ENCODE results near the gene PITPNB. TPM values are rescaled to one million over a fixed set of nuclear protein-coding genes. Genes with fewer than 3 reads are reported as not detected.

The PITPNB gene
- total and polyA plus RNA-seq, 2 of the 13 experiments (the other 11 are each of a cell fraction or from before 2014, with no cell fraction given) = 17.0 to 30.1 TPM

DNA sequence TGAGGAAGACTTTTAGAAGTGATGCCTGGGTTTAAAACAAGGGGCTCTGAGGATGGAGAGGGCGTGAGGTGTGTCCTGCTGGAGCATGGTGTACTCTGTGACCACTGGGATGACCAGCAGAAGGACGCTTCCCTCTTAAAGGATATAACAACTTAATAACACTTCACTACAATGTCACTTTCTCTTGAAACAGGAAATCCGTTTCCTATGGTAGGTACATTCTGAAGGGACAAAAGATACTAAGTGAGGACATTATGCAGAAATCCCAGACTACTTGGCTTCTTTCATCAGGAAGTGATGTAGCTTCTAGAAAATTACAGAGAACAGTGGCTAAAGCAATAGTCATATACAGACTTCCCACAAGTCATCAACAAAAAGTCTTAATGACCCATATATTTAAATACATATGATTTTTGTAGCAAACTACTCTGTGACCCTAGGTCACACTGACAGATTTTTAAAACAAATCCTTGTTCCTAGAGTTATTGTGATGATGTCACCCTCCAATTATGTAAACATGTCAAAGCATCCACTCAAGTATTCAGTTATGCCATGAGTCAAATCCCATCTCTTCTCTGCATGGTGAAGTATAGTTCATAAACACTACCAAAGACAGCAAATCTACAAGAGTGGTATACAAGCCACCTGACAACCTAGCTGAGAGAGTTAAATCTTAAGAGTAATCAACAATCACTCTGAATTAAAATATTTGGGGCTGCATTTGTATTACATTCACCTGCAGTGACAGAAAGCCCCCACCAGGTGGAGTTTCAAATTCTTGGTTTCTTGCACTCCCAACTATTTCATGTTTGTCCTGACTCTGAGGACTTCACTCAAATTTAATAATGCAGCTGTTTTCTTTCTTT lies 32.8 kb downstream of the PITPNB start (continued):
- TF ChIP-seq, protein P1, sequence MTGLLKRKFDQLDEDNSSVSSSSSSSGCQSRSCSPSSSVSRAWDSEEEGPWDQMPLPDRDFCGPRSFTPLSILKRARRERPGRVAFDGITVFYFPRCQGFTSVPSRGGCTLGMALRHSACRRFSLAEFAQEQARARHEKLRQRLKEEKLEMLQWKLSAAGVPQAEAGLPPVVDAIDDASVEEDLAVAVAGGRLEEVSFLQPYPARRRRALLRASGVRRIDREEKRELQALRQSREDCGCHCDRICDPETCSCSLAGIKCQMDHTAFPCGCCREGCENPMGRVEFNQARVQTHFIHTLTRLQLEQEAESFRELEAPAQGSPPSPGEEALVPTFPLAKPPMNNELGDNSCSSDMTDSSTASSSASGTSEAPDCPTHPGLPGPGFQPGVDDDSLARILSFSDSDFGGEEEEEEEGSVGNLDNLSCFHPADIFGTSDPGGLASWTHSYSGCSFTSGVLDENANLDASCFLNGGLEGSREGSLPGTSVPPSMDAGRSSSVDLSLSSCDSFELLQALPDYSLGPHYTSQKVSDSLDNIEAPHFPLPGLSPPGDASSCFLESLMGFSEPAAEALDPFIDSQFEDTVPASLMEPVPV (CRISPR knock-in tag; IDR thresholded peaks at IDR 0.05) = no peak
- no peak for TF ChIP-seq E2F2 (CRISPR knock-in tag; IDR thresholded peaks at IDR 0.05; ENCODE audit: borderline replicate concordance)
- TF ChIP-seq TEAD3 (CRISPR knock-in tag; optimal IDR thresholded peaks at IDR 0.05; ENCODE audit: borderline replicate concordance) = peak; percentile 39
- TF ChIP-seq SMC3 (IDR thresholded peaks at IDR 0.05; ENCODE audit: low read length) = peak; percentile 71
- peak; percentile 62; the same call in 1 of the 2 replicates for TF ChIP-seq FOXA3 (CRISPR knock-in tag; IDR thresholded peaks at IDR 0.05)
- TF ChIP-seq ZNF468 (CRISPR knock-in tag; IDR thresholded peaks at IDR 0.05) = no peak
- no peak for TF ChIP-seq ZNF569 (CRISPR knock-in tag; IDR thresholded peaks at IDR 0.05; ENCODE audit: borderline replicate concordance)

DNA sequence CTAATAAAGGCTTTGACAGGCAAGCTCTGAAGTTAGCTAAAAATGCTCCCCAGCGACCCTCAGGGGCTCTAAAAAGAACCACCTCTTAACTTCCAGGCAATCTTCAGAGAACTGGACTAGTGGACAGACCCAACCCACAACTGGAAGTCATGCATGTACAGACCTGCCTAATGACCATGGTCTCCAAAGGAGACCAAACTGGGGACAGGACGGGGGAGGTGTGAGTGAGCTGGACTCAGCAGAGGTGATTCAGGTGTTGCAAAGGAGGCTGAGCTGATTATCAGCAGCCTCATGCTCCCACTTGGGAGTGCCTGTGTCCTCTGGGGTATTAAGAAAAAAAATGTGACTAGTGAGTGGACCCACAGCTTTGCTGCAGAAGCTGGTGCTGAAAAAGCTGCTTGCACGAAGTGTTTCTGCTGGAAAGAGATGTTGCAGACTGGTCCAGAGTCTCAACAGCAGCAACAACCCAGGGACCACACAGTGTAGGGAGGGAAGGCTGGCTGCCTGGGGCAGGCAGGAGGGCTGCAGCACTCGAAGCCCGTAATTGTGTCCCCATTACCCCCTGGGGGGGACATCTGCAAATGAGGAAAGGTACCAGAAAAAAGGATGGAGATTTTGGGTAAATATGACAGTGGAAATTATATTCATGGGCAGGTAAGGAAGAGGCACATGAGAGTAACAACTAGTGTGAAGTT lies 35.3 kb downstream of the PITPNB start:
- Histone ChIP-seq H2AFZ (ENCODE audit: low read length) (no peak overlapping the region), H3K79me2 (ENCODE audit: insufficient read depth, low read length) (peaks cover 10% of the 10 kb centered on the region), H3K4me1 (ENCODE audit: insufficient read depth, low read length) (peaks cover 45% of the 10 kb centered on the region), H3K27ac (ENCODE audit: extremely low read length, insufficient read depth, low read length) (no peak overlapping the region), H3K27me3 (ENCODE audit: control insufficient read depth in 1 of 2, insufficient read depth in 2 of 2, low read length in 2 of 2) (no peaks in the 10 kb centered on the region), H3K4me3 (replicated peaks in 1 of 3; ENCODE audit: insufficient read depth in 1 of 3, low read depth in 2 of 3, low read length in 3 of 3) (no peak overlapping the region), H4K20me1 (ENCODE audit: insufficient read depth, low read length) (peaks cover 7% of the 10 kb centered on the region), H3K9ac (ENCODE audit: insufficient read depth, low read depth, low read length) (no peak overlapping the region), H3K9me3 (ENCODE audit: low read length) (no peaks in the 10 kb centered on the region), H3K4me2 (ENCODE audit: low read depth, low read length) (no peak overlapping the region), H3K36me3 (replicated peaks in 1 of 2; ENCODE audit: control insufficient read depth in 1 of 2, insufficient read depth in 2 of 2, low read length in 2 of 2) (peaks cover 8 to 24% of the 10 kb centered on the region in 2 experiments)
- POLR2A ChIA-PET = no interaction called here
- CTCF ChIA-PET (ENCODE audit: low intra/inter-chr PET ratio, low total read pairs) = interaction anchor here (0.8 kb wide), 1 partner anchor 125 kb away, joined by 3 read pairs; no protein-coding TSS in a partner anchor
- no peak for FAIRE-seq
- WGBS (ENCODE audit: low lambda C conversion rate) = 92% methylated on average over 5 of the region's 5 CpGs
- intact Hi-C loops (cut with micrococcal nuclease; ENCODE audit: unreplicated experiment) = no loop called here
- in situ Hi-C loops (cut with HindIII; ENCODE audit: extremely low pct_ligation_motif_present, low pct_unique_long_range_greater_than_20kb) = no loop called here
- no peak for DNase-seq (ENCODE audit: low spot score)
- no peak for ATAC-seq
- BruUV-seq (replicated peaks) = no TSS peak
- TF ChIP-seq ZNF562 (CRISPR knock-in tag; IDR thresholded peaks at IDR 0.05; ENCODE audit: borderline replicate concordance) (no peak), HNRNPK (IDR thresholded peaks at IDR 0.05; ENCODE audit: low read depth, low read length, poor library complexity, severe bottlenecking) (no peak), ZNF576 (CRISPR knock-in tag; IDR thresholded peaks at IDR 0.05) (no peak), ARNTL (CRISPR knock-in tag; IDR thresholded peaks at IDR 0.05) (no peak), E2F2 (CRISPR knock-in tag; IDR thresholded peaks at IDR 0.05; ENCODE audit: borderline replicate concordance) (no peak), BRD4 (CRISPR knock-in tag; IDR thresholded peaks at IDR 0.05) (no peak)
- TF ChIP-seq, protein P2, sequence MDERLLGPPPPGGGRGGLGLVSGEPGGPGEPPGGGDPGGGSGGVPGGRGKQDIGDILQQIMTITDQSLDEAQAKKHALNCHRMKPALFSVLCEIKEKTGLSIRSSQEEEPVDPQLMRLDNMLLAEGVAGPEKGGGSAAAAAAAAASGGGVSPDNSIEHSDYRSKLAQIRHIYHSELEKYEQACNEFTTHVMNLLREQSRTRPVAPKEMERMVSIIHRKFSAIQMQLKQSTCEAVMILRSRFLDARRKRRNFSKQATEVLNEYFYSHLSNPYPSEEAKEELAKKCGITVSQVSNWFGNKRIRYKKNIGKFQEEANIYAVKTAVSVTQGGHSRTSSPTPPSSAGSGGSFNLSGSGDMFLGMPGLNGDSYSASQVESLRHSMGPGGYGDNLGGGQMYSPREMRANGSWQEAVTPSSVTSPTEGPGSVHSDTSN (CRISPR knock-in tag; IDR thresholded peaks at IDR 0.05) = no peak
